Naive thymus-derived CD8-positive, alpha-beta T cell (primary cell): ENCODE results near the gene SPTLC3. TPM values are rescaled to one million over a fixed set of nuclear protein-coding genes. Genes with fewer than 3 reads are reported as not detected.

ENCODE experiments used
- ATAC-seq, 2 donors: fragments of 150-1000 bp; cut with Tn5 transposase in 1 of 2; sonication (Bioruptor Pico), chemical (Tn5 transposase) in 1 of 2; 1 replicate in 1 of 2; 2 replicates in 1 of 2; pipeline ENCODE4 v1.10.0; 2021; ENCODE audit warnings: mild to moderate bottlenecking in 2 of 2, moderate library complexity in 2 of 2
- POLR2A ChIA-PET: fragments of 350-600 bp; sonication (Branson Sonifier 250); formaldehyde crosslinking; loops from one replicate; lab custom pipeline; 2021; ENCODE audit warnings: antibody characterized with exemption; lab: Charles Lee
- DNase-seq, 10 donors: peaks; one replicate each; pipeline versions ENCODE4 v3.0.0 to v3.0.0-alpha.2; 2020 to 2022
- H3K27ac Mint-ChIP-seq, 10 donors: one replicate each; pipeline ENCODE4 v1.8.0; 2020 to 2022; ENCODE audit warnings: mild to moderate bottlenecking in 10 of 10, mixed read lengths in 10 of 10, moderate library complexity in 4 of 10, inconsistent platforms in 1 of 10
- H3K27me3 Mint-ChIP-seq, 5 donors: one replicate each; pipeline ENCODE4 v1.8.0; 2021 to 2022; ENCODE audit warnings: mixed read lengths in 5 of 5
- H3K36me3 Mint-ChIP-seq, 3 donors: one replicate each; pipeline ENCODE4 v1.8.0; 2020 to 2022; ENCODE audit warnings: mixed read lengths in 3 of 3, mild to moderate bottlenecking in 2 of 3, inconsistent platforms in 1 of 3
- H3K4me1 Mint-ChIP-seq, 4 donors: one replicate each; pipeline ENCODE4 v1.8.0; 2021 to 2022; ENCODE audit warnings: mixed read lengths in 4 of 4
- H3K4me3 Mint-ChIP-seq, 10 donors: one replicate each; pipeline ENCODE4 v1.8.0; 2020 to 2022; ENCODE audit warnings: mild to moderate bottlenecking in 10 of 10, mixed read lengths in 10 of 10, moderate library complexity in 6 of 10, inconsistent platforms in 1 of 10
- H3K9me3 Mint-ChIP-seq, 9 donors: one replicate each; pipeline ENCODE4 v1.8.0; 2020 to 2022; ENCODE audit warnings: mixed read lengths in 9 of 9, mild to moderate bottlenecking in 3 of 9, inconsistent platforms in 1 of 9, moderate library complexity in 1 of 9
- polyA plus RNA-seq, 3 donors: library from polyadenylated mRNA; unstranded; fragments of 300-500 nt; fragmentation: Illumina TruSeq; gene quantifications; one replicate each; pipeline ENCODE4 v1.2.3, GENCODE V29; 2021
- total RNA-seq, 8 experiments: library from RNA in 2 of 8; stranded (reverse) in 2 of 8; gene quantifications; one replicate each; pipeline ENCODE4 v1.2.3 and lab custom pipeline; 2021 to 2026

Gene SPTLC3
- total and polyA plus RNA-seq, 5 experiments from 2014 or later, result 0.37 to 2.3 (median 0.59) TPM

GRCh38 chr20:13117200-13117599, 108.4 kb downstream of the SPTLC3 start:
- DNase-seq, result no peak
- H3K4me1 Mint-ChIP-seq, result no peaks in the 10 kb centered on the region
- POLR2A ChIA-PET, result no interaction called here

GRCh38 chr20:13118676-13119075, 109.9 kb downstream of the SPTLC3 start:
- ATAC-seq, result no peak
- Mint-ChIP-seq H3K36me3 (no peaks in the 10 kb centered on the region), H3K27me3 (no peaks in the 10 kb centered on the region), H3K9me3 (no peaks in the 10 kb centered on the region), H3K4me3 (no peak overlapping the region), H3K27ac (no peak overlapping the region), H3K4me1 (no peaks in the 10 kb centered on the region)
- POLR2A ChIA-PET, result no interaction called here
- DNase-seq, result no peak

More at GRCh38 chr20:13117200-13117599, 108.4 kb downstream of the SPTLC3 start:
- Mint-ChIP-seq H3K27me3 (no peaks in the 10 kb centered on the region), H3K9me3 (no peaks in the 10 kb centered on the region), H3K27ac (no peak overlapping the region), H3K36me3 (no peaks in the 10 kb centered on the region), H3K4me3 (no peak overlapping the region)
- no peak for ATAC-seq

GRCh38 chr20:13119583-13119982, 110.8 kb downstream of the SPTLC3 start:
- DNase-seq, result peak in 9 of 10 donors; percentile 10 to 72 (median 49)
- peak; percentile 77 to 87 for ATAC-seq
- Mint-ChIP-seq H3K36me3 (no peaks in the 10 kb centered on the region), H3K27me3 (no peaks in the 10 kb centered on the region), H3K4me1 (no peaks in the 10 kb centered on the region), H3K27ac (peak overlapping the region in 1 of 10 donors; percentile 8), H3K9me3 (no peaks in the 10 kb centered on the region), H3K4me3 (no peak overlapping the region)
- POLR2A ChIA-PET, result no interaction called here

GRCh38 chr20:13120471-13120870, 111.7 kb downstream of the SPTLC3 start:
- Mint-ChIP-seq H3K4me1 (no peaks in the 10 kb centered on the region), H3K27ac (no peak overlapping the region), H3K9me3 (no peaks in the 10 kb centered on the region), H3K4me3 (no peak overlapping the region), H3K36me3 (no peaks in the 10 kb centered on the region), H3K27me3 (no peaks in the 10 kb centered on the region)
- POLR2A ChIA-PET, result no interaction called here
- ATAC-seq, result no peak
- DNase-seq, result no peak

GRCh38 chr20:13121840-13122515, 113.2 kb downstream of the SPTLC3 start:
- DNase-seq (no peak), ATAC-seq (no peak)
- H3K4me1 Mint-ChIP-seq, result no peaks in the 10 kb centered on the region
- peak overlapping the region in 1 of 10 donors; percentile 42 for H3K27ac Mint-ChIP-seq
- no peaks in the 10 kb centered on the region for H3K27me3 Mint-ChIP-seq
- H3K36me3 Mint-ChIP-seq, result no peaks in the 10 kb centered on the region
- H3K4me3 Mint-ChIP-seq, result no peak overlapping the region
- POLR2A ChIA-PET, result no interaction called here
- no peaks in the 10 kb centered on the region for H3K9me3 Mint-ChIP-seq

GRCh38 chr20:13125486-13125885, 116.7 kb downstream of the SPTLC3 start:
- Mint-ChIP-seq H3K27me3 (no peaks in the 10 kb centered on the region), H3K4me3 (no peak overlapping the region), H3K27ac (peak overlapping the region in 2 of 10 donors; percentile 1 to 20), H3K9me3 (peaks cover 0 to 4% (median 0%) of the 10 kb centered on the region in 9 donors), H3K4me1 (no peaks in the 10 kb centered on the region), H3K36me3 (peaks cover 0 to 8% (median 2%) of the 10 kb centered on the region in 3 donors)
- DNase-seq (no peak), ATAC-seq (no peak)
- POLR2A ChIA-PET, result no interaction called here

GRCh38 chr20:13128173-13128572, 119.4 kb downstream of the SPTLC3 start:
- peaks cover 0 to 3% (median 0%) of the 10 kb centered on the region in 5 donors for H3K27me3 Mint-ChIP-seq
- H3K4me1 Mint-ChIP-seq, result peaks cover 0 to 6% (median 0%) of the 10 kb centered on the region in 4 donors
- DNase-seq, result no peak

GRCh38 chr20:13130061-13130706, 121.4 kb downstream of the SPTLC3 start:
- POLR2A ChIA-PET, result no interaction called here
- peaks cover 0 to 8% (median 2%) of the 10 kb centered on the region in 3 donors for H3K36me3 Mint-ChIP-seq

More at GRCh38 chr20:13128173-13128572, 119.4 kb downstream of the SPTLC3 start:
- POLR2A ChIA-PET, result no interaction called here
- ATAC-seq, result no peak
- peaks cover 0 to 8% (median 2%) of the 10 kb centered on the region in 3 donors for H3K36me3 Mint-ChIP-seq
- H3K4me3 Mint-ChIP-seq, result no peak overlapping the region
- H3K9me3 Mint-ChIP-seq, result peaks cover 0 to 4% (median 0%) of the 10 kb centered on the region in 9 donors
- H3K27ac Mint-ChIP-seq, result no peak overlapping the region

GRCh38 chr20:13130707-13131103, 121.9 kb downstream of the SPTLC3 start:
- H3K27me3 Mint-ChIP-seq, result peaks cover 0 to 6% (median 2%) of the 10 kb centered on the region in 5 donors
- H3K36me3 Mint-ChIP-seq, result peaks cover 0 to 8% (median 2%) of the 10 kb centered on the region in 3 donors
- peaks cover 0 to 4% (median 0%) of the 10 kb centered on the region in 9 donors for H3K9me3 Mint-ChIP-seq
- no peak for ATAC-seq
- peaks cover 0 to 6% (median 0%) of the 10 kb centered on the region in 4 donors for H3K4me1 Mint-ChIP-seq
- POLR2A ChIA-PET, result no interaction called here
- H3K4me3 Mint-ChIP-seq, result no peak overlapping the region
- no peak overlapping the region for H3K27ac Mint-ChIP-seq
- no peak for DNase-seq

More at GRCh38 chr20:13130061-13130706, 121.4 kb downstream of the SPTLC3 start:
- H3K4me3 Mint-ChIP-seq, result no peak overlapping the region
- peaks cover 0 to 6% (median 0%) of the 10 kb centered on the region in 4 donors for H3K4me1 Mint-ChIP-seq
- H3K27me3 Mint-ChIP-seq, result peaks cover 0 to 6% (median 2%) of the 10 kb centered on the region in 5 donors
- DNase-seq (no peak), ATAC-seq (no peak)
- H3K27ac Mint-ChIP-seq, result no peak overlapping the region
- peaks cover 0 to 4% (median 0%) of the 10 kb centered on the region in 9 donors for H3K9me3 Mint-ChIP-seq

- Mint-ChIP-seq H3K36me3 (peaks cover 0 to 8% (median 2%) of the 10 kb centered on the region in 3 donors), H3K4me3 (no peak overlapping the region), H3K4me1 (peaks cover 0 to 6% (median 0%) of the 10 kb centered on the region in 4 donors), H3K27ac (no peak overlapping the region), H3K9me3 (peaks cover 0 to 4% (median 0%) of the 10 kb centered on the region in 9 donors), H3K27me3 (peaks cover 0 to 6% (median 2%) of the 10 kb centered on the region in 5 donors)
- ATAC-seq (no peak), DNase-seq (no peak)
- POLR2A ChIA-PET, result no interaction called here
Observed at GRCh38 chr20:13131688-13132087, 122.9 kb downstream of the SPTLC3 start.

- POLR2A ChIA-PET, result no interaction called here
- H3K27ac Mint-ChIP-seq, result no peak overlapping the region
- DNase-seq (no peak), ATAC-seq (no peak)
- no peak overlapping the region for H3K4me3 Mint-ChIP-seq
- no peaks in the 10 kb centered on the region for H3K36me3 Mint-ChIP-seq
- H3K4me1 Mint-ChIP-seq, result peaks cover 0 to 15% (median 5%) of the 10 kb centered on the region in 4 donors
- peaks cover 0 to 5% (median 0%) of the 10 kb centered on the region in 5 donors for H3K27me3 Mint-ChIP-seq
- no peaks in the 10 kb centered on the region for H3K9me3 Mint-ChIP-seq
Observed at GRCh38 chr20:13139459-13140150, 130.8 kb downstream of the SPTLC3 start.

- H3K27me3 Mint-ChIP-seq, result peaks cover 0 to 5% (median 0%) of the 10 kb centered on the region in 5 donors
- H3K4me3 Mint-ChIP-seq, result no peak overlapping the region
- ATAC-seq, result no peak
- H3K9me3 Mint-ChIP-seq, result no peaks in the 10 kb centered on the region
- H3K27ac Mint-ChIP-seq, result no peak overlapping the region
- POLR2A ChIA-PET, result no interaction called here
- no peak for DNase-seq
- H3K4me1 Mint-ChIP-seq, result peaks cover 0 to 15% (median 5%) of the 10 kb centered on the region in 4 donors
- H3K36me3 Mint-ChIP-seq, result no peaks in the 10 kb centered on the region
Observed at GRCh38 chr20:13140201-13140600, 131.4 kb downstream of the SPTLC3 start.
